Measurements from ENCODE around the gene RAB11FIP3. TPM values are rescaled to one million over a fixed set of nuclear protein-coding genes. Genes with fewer than 3 reads are reported as not detected.

Gene RAB11FIP3
- total RNA-seq, 1 experiment from 2014 or later: 37.5 TPM

DNA sequence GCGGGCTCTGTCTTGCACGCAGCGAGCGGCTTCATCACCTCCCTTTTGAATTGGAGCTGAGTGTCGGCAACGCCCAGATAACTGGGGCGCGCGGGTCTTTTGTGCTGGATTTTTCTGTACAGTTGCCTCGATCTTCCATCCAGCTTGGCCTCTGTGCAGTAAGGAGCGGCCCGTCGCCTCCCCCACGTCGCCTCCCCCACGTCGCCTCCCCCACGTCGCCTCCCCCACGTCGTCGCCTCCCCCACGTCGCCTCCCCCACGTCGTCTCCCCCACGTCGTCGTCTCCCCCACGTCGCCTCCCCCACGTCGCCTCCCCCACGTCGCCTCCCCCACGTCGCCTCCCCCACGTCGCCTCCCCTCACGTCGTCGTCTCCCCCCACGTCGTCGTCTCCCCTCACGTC, 119.1 kb downstream of the RAB11FIP3 start:
- H3K4me3 Mint-ChIP-seq (ENCODE audit: unreplicated experiment): no peak overlapping the region
- intact Hi-C loops (cut with micrococcal nuclease): no loop called here
- DNase-seq (ENCODE audit: unreplicated experiment): no peak
- no peaks in the 10 kb centered on the region for H3K9me3 Mint-ChIP-seq (ENCODE audit: unreplicated experiment)
- ChIA-PET CTCF (no interaction called here), POLR2A (interaction anchor here (0.6 kb wide), 2 partner anchors 208 to 863 kb away, joined by 3 to 4 read pairs; no protein-coding TSS in a partner anchor)
- H3K4me1 Mint-ChIP-seq (ENCODE audit: insufficient read depth, unreplicated experiment): no peaks in the 10 kb centered on the region
- TF ChIP-seq, protein P1, sequence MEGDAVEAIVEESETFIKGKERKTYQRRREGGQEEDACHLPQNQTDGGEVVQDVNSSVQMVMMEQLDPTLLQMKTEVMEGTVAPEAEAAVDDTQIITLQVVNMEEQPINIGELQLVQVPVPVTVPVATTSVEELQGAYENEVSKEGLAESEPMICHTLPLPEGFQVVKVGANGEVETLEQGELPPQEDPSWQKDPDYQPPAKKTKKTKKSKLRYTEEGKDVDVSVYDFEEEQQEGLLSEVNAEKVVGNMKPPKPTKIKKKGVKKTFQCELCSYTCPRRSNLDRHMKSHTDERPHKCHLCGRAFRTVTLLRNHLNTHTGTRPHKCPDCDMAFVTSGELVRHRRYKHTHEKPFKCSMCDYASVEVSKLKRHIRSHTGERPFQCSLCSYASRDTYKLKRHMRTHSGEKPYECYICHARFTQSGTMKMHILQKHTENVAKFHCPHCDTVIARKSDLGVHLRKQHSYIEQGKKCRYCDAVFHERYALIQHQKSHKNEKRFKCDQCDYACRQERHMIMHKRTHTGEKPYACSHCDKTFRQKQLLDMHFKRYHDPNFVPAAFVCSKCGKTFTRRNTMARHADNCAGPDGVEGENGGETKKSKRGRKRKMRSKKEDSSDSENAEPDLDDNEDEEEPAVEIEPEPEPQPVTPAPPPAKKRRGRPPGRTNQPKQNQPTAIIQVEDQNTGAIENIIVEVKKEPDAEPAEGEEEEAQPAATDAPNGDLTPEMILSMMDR (IDR thresholded peaks at IDR 0.05; ENCODE audit: unreplicated experiment): no peak
- no peak overlapping the region for H3K27ac Mint-ChIP-seq (ENCODE audit: low read depth, unreplicated experiment)
- no TSS peak for BruUV-seq (replicated peaks)
- no peaks in the 10 kb centered on the region for H3K27me3 Mint-ChIP-seq (ENCODE audit: insufficient read depth, unreplicated experiment)
- peaks cover 19% of the 10 kb centered on the region for H3K36me3 Mint-ChIP-seq (ENCODE audit: insufficient read depth, unreplicated experiment)

DNA sequence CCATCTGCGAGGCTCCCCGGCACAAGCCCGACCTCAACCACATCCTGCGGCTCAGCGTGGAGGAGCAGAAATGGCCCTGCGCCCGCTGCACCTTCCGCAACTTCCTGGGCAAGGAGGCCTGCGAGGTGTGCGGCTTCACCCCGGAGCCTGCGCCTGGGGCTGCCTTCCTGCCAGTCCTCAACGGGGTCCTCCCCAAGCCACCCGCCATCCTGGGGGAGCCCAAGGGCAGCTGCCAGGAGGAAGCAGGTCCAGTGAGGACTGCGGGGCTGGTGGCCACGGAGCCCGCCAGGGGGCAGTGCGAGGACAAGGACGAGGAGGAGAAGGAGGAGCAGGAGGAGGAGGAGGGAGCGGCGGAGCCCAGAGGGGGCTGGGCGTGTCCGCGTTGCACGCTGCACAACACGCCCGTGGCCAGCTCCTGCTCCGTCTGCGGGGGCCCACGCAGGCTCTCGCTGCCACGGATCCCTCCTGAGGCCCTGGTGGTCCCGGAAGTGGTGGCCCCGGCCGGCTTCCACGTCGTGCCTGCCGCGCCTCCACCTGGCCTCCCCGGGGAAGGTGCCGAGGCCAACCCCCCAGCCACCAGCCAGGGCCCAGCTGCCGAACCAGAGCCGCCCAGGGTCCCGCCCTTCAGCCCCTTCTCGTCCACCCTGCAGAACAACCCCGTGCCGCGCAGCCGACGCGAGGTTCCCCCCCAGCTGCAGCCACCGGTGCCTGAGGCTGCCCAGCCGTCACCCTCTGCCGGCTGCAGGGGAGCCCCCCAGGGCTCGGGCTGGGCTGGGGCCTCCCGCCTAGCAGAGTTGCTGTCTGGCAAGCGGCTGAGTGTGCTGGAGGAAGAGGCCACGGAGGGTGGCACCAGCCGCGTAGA, 121.7 kb downstream of the RAB11FIP3 start:
- Mint-ChIP-seq H3K9me3 (ENCODE audit: unreplicated experiment) (no peaks in the 10 kb centered on the region), H3K36me3 (ENCODE audit: insufficient read depth, unreplicated experiment) (peaks cover 6% of the 10 kb centered on the region), H3K4me1 (ENCODE audit: insufficient read depth, unreplicated experiment) (no peaks in the 10 kb centered on the region), H3K27me3 (ENCODE audit: insufficient read depth, unreplicated experiment) (no peaks in the 10 kb centered on the region), H3K27ac (ENCODE audit: low read depth, unreplicated experiment) (no peak overlapping the region), H3K4me3 (ENCODE audit: unreplicated experiment) (no peak overlapping the region)
- ChIA-PET POLR2A (no interaction called here), CTCF (interaction anchor here (0.7 kb wide), 1 partner anchor 19 kb away, joined by 3 read pairs; no protein-coding TSS in a partner anchor)
- no TSS peak for BruUV-seq (replicated peaks)
- TF ChIP-seq, protein P1 (IDR thresholded peaks at IDR 0.05; ENCODE audit: unreplicated experiment): no peak
- intact Hi-C loops (cut with micrococcal nuclease): no loop called here
- DNase-seq (ENCODE audit: unreplicated experiment): no peak

DNA sequence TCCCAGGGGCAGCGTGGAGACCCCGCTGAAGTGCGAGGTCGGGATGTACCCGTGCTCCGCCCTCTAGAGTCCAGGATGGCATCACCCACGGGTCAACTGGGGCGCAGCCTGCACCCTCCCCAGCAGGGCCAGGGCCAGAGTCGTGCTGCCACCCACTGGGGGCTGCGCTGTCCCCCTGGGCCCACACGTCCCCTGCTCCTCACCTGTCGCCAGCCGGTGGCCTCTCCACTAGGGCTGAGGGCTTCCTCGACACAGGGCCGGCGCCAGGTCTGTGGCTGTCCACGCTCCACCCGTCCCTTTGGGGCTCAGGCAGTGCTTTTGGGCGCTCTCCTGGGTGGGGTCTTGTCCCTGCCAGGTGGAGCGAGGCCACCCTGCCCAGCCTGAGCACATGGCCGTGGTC, 123.1 kb downstream of the RAB11FIP3 start:
- H3K4me1 Mint-ChIP-seq (ENCODE audit: insufficient read depth, unreplicated experiment): no peaks in the 10 kb centered on the region
- no peak for DNase-seq (ENCODE audit: unreplicated experiment)
- H3K36me3 Mint-ChIP-seq (ENCODE audit: insufficient read depth, unreplicated experiment): peaks cover 6% of the 10 kb centered on the region
- CTCF ChIA-PET: no interaction called here
- no peak overlapping the region for H3K27ac Mint-ChIP-seq (ENCODE audit: low read depth, unreplicated experiment)
- TF ChIP-seq, protein P1 (IDR thresholded peaks at IDR 0.05; ENCODE audit: unreplicated experiment): no peak
- intact Hi-C loops (cut with micrococcal nuclease): no loop called here
- no peak overlapping the region for H3K4me3 Mint-ChIP-seq (ENCODE audit: unreplicated experiment)
- no TSS peak for BruUV-seq (replicated peaks)
- POLR2A ChIA-PET: no interaction called here
- H3K9me3 Mint-ChIP-seq (ENCODE audit: unreplicated experiment): no peaks in the 10 kb centered on the region
- no peaks in the 10 kb centered on the region for H3K27me3 Mint-ChIP-seq (ENCODE audit: insufficient read depth, unreplicated experiment)

DNA sequence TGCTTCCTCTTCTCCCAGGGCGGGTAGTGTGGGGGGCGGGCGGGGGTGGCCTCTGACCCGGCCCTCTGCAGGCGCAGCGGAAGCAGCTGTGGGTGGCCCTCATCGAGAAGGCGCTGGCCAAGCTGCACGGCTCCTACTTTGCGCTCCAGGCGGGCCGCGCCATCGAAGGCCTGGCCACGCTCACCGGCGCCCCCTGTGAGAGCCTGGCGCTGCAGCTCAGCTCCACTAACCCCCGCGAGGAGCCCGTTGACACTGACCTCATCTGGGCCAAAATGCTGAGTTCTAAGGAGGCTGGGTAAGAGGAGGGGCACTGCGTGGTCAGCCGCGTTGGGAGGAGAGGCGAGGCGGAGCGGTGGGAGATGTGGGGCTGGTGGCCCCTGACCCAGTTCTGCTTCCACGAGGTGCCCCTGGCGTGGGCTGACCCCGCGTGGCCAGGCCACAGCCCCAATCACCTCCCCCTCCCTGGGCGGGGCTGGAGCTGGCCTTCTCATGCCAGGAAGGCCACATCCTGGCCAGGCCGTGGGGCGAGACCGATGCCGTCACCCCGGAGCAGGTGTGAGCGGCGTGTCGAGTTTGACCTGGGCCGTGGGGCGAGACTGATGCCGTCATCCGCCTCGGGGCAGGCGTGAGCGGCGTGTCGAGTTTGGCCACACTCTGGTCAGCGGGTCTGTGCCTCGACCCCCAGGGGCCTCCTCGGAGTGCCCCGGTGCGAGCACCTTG, 124.3 kb downstream of the RAB11FIP3 start:
- POLR2A ChIA-PET: no interaction called here
- CTCF ChIA-PET: no interaction called here
- TF ChIP-seq, protein P1 (IDR thresholded peaks at IDR 0.05; ENCODE audit: unreplicated experiment): peak; percentile 9
- no TSS peak for BruUV-seq (replicated peaks)
- Mint-ChIP-seq H3K27me3 (ENCODE audit: insufficient read depth, unreplicated experiment) (no peaks in the 10 kb centered on the region), H3K4me3 (ENCODE audit: unreplicated experiment) (no peak overlapping the region), H3K36me3 (ENCODE audit: insufficient read depth, unreplicated experiment) (peaks cover 6% of the 10 kb centered on the region), H3K9me3 (ENCODE audit: unreplicated experiment) (no peaks in the 10 kb centered on the region), H3K27ac (ENCODE audit: low read depth, unreplicated experiment) (no peak overlapping the region), H3K4me1 (ENCODE audit: insufficient read depth, unreplicated experiment) (no peaks in the 10 kb centered on the region)
- intact Hi-C loops (cut with micrococcal nuclease): no loop called here
- DNase-seq (ENCODE audit: unreplicated experiment): no peak

Measured in MCF 10A (cell line).